DOHH2 (cell line): Measurements from ENCODE around the gene SPARC.
"Not testable (repeated sequence)": the region's sequence is repeated elsewhere in the genome, so short reads cannot be mapped to it uniquely, and the experiment has no call there.

ENCODE experiments used
- H3F3A ChIP-seq: fragments of 200-600 bp; sonication (generic), shearing (Covaris generic); 2 replicates; pipeline ENCODE4 v1.6.0; 2016; ENCODE audit warnings: antibody characterized with exemption, mild to moderate bottlenecking; ENCODE audit not compliant: control insufficient read depth, insufficient read depth
- H3K27ac ChIP-seq: fragments of 200-600 bp; sonication (generic); 2 replicates; pipeline ENCODE4 v1.5.1; 2014; ENCODE audit warnings: low read depth, mild to moderate bottlenecking, low read length, moderate library complexity
- H3K27me3 ChIP-seq: fragments of 200-600 bp; sonication (generic); 2 replicates; pipeline ENCODE4 v1.6.1; 2014; ENCODE audit warnings: mild to moderate bottlenecking, low read length, mixed read lengths; ENCODE audit not compliant: control insufficient read depth
- H3K36me3 ChIP-seq: fragments of 200-600 bp; sonication (generic); 2 replicates; pipeline ENCODE4 v1.6.1; 2014; ENCODE audit warnings: mild to moderate bottlenecking, low read length, moderate library complexity, mixed read lengths; ENCODE audit not compliant: control insufficient read depth
- H3K4me1 ChIP-seq: fragments of 200-600 bp; sonication (generic); 2 replicates; pipeline ENCODE4 v1.6.1; 2014; ENCODE audit warnings: mild to moderate bottlenecking, low read length, mixed read lengths; ENCODE audit not compliant: control insufficient read depth
- H3K4me2 ChIP-seq: fragments of 200-600 bp; sonication (generic); 2 replicates; pipeline ENCODE4 v1.6.0; 2014; ENCODE audit warnings: mild to moderate bottlenecking, low read length, moderate library complexity
- H3K4me3 ChIP-seq: fragments of 200-600 bp; sonication (generic); 2 replicates; pipeline ENCODE4 v1.5.1; 2014; ENCODE audit warnings: mild to moderate bottlenecking, low read length, mixed read lengths
- H3K79me2 ChIP-seq: fragments of 200-600 bp; sonication (generic); 2 replicates; pipeline ENCODE4 v1.6.1; 2014; ENCODE audit warnings: mild to moderate bottlenecking, low read length, mixed read lengths; ENCODE audit not compliant: control insufficient read depth
- H3K9me2 ChIP-seq: fragments of 200-600 bp; sonication (generic); replicated peaks from 2 replicates; pipeline ENCODE4 v1.6.1; 2014; ENCODE audit warnings: mild to moderate bottlenecking, low read length, mixed read lengths; ENCODE audit not compliant: control insufficient read depth
- H3K9me3 ChIP-seq: fragments of 200-600 bp; sonication (generic); 2 replicates; pipeline ENCODE4 v1.6.1; 2014; ENCODE audit warnings: antibody characterized with exemption, low read length, mixed read lengths; ENCODE audit not compliant: control insufficient read depth, insufficient read depth
- H4K20me1 ChIP-seq: fragments of 200-600 bp; sonication (generic); 2 replicates; pipeline ENCODE4 v1.6.0; 2014; ENCODE audit warnings: low read depth, mild to moderate bottlenecking, antibody characterized with exemption, low read length, moderate library complexity; ENCODE audit not compliant: control insufficient read depth, insufficient read depth
- EZH2phosphoT487 ChIP-seq: fragments of 200-600 bp; sonication (generic); IDR thresholded peaks from 2 replicates; pipeline ENCODE4 v1.6.1; 2017; ENCODE audit warnings: borderline replicate concordance, mild to moderate bottlenecking, antibody characterized with exemption, low read length, moderate library complexity, mixed read lengths
- TF ChIP-seq, protein P1 (sequence below): fragments of 200-600 bp; sonication (generic); IDR thresholded peaks from one replicate; pipeline ENCODE4 v1.5.1; 2014; ENCODE audit warnings: antibody characterized with exemption, mild to moderate bottlenecking, low read depth, low read length; ENCODE audit not compliant: poor library complexity, severe bottlenecking

The SPARC gene

DNA sequence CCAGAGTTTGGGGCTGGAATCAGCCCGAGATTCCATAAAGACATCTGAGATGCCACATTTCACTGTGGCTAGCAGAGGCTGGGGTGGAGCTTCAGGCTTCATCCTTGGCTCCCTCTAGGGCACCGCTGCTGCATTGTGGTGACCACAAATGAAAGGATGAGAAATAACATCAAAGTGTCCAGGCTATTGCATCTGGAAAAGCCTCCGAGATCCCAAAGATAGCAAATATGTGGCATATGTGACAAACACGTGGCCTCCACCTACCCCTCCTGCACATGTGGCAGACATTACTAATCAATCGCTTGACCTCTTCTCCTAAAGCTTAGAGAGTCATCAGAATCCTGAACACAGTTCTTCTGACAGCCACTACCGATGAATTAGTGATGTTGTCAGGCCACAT is 4.5 kb downstream of the SPARC start:
- no peak for TF ChIP-seq EZH2phosphoT487
- TF ChIP-seq, protein P1, sequence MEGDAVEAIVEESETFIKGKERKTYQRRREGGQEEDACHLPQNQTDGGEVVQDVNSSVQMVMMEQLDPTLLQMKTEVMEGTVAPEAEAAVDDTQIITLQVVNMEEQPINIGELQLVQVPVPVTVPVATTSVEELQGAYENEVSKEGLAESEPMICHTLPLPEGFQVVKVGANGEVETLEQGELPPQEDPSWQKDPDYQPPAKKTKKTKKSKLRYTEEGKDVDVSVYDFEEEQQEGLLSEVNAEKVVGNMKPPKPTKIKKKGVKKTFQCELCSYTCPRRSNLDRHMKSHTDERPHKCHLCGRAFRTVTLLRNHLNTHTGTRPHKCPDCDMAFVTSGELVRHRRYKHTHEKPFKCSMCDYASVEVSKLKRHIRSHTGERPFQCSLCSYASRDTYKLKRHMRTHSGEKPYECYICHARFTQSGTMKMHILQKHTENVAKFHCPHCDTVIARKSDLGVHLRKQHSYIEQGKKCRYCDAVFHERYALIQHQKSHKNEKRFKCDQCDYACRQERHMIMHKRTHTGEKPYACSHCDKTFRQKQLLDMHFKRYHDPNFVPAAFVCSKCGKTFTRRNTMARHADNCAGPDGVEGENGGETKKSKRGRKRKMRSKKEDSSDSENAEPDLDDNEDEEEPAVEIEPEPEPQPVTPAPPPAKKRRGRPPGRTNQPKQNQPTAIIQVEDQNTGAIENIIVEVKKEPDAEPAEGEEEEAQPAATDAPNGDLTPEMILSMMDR = no peak
- Histone ChIP-seq H3K36me3 (no peaks in the 10 kb centered on the region), H3K79me2 (no peaks in the 10 kb centered on the region), H3F3A (no peaks in the 10 kb centered on the region), H3K27ac (no peak overlapping the region), H3K27me3 (peaks cover 7% of the 10 kb centered on the region), H4K20me1 (no peaks in the 10 kb centered on the region), H3K4me2 (no peak overlapping the region), H3K4me3 (no peak overlapping the region), H3K4me1 (peaks cover 20% of the 10 kb centered on the region), H3K9me3 (no peaks in the 10 kb centered on the region), H3K9me2 (no peaks in the 10 kb centered on the region)

DNA sequence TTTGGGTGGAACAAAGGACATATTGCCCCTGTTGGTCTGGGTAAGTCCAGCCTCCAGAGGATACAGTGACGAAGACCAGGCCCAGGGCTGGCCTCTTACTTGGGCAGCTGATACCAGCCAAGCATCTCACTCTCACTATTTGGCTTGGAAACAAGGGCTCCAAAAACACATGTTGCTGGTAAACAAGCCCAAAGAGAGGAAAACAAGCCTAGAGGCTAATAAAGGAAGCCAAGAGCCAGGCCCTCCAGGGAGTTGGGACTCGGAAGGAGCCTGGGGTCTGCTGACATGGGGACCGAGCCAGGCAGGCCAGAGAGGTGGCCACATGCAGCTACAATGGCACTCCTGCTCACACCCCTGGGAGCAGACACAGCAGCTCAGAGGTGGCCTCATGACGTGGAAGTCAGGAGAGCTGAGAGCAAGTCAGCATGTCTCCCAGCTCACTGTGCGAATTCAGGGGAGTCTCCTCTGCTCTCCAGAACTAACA is 5.7 kb downstream of the SPARC start:
- TF ChIP-seq EZH2phosphoT487 = no peak
- TF ChIP-seq, protein P1 = no peak
- Histone ChIP-seq H3K9me2 (no peaks in the 10 kb centered on the region), H3K27ac (no peak overlapping the region), H3K4me1 (peaks cover 15% of the 10 kb centered on the region), H3K4me3 (no peak overlapping the region), H4K20me1 (no peaks in the 10 kb centered on the region), H3K4me2 (no peak overlapping the region), H3K79me2 (no peaks in the 10 kb centered on the region), H3K27me3 (peaks cover 2% of the 10 kb centered on the region; the same call in 1 of the 2 replicates), H3K9me3 (no peaks in the 10 kb centered on the region), H3F3A (no peaks in the 10 kb centered on the region), H3K36me3 (no peaks in the 10 kb centered on the region)

GRCh38 chr5:151680156-151680505 is 6.6 kb downstream of the SPARC start:
- H3K79me2 ChIP-seq, H3K27me3 ChIP-seq, H3K4me2 ChIP-seq, H4K20me1 ChIP-seq, H3K27ac ChIP-seq, H3K9me2 ChIP-seq, H3K9me3 ChIP-seq, H3K4me3 ChIP-seq, H3K36me3 ChIP-seq, H3F3A ChIP-seq: not testable (repeated sequence)
- peaks cover 23% of the 10 kb centered on the region for H3K4me1 ChIP-seq

DNA sequence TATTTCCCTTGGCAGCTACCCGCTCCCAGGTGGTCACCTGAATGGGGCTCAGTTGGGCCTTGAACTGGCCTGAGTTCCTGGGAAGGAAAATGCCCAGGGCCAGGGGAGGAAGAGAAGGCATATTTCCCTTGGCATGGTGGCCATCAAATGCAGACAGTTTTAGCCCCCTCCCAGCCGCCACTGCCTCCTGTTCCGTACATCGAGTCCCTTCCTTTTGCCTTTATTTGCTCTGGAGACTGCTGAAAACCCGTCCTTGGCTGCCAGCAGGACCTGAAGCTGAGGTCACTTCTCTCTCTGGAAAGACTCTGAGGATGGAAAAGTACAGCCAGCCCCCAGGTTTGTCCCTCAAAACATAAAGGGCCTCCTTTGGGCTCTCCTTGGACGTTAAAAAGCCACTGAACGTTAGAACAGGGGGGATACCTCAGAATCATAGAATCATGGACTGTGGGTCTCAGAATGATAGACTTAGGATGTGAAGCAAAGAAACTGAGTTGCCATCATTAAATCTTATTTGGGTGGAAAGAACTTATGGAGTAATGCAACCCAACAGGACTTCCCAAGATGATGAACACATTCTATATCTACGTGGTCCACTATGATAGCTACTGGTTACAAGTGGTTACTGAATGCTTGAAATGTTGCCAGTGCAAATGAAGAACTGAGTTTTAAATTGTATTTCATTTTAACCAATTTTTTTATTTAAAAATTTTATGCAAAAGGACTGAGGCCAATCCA is 7.1 kb downstream of the SPARC start:
- Histone ChIP-seq H3K4me3 (no peak overlapping the region), H3K36me3 (no peaks in the 10 kb centered on the region), H4K20me1 (no peaks in the 10 kb centered on the region), H3F3A (no peaks in the 10 kb centered on the region), H3K9me2 (no peaks in the 10 kb centered on the region), H3K79me2 (no peaks in the 10 kb centered on the region), H3K27me3 (no peaks in the 10 kb centered on the region), H3K4me1 (peaks cover 26% of the 10 kb centered on the region), H3K4me2 (no peak overlapping the region), H3K27ac (no peak overlapping the region), H3K9me3 (no peaks in the 10 kb centered on the region)
- no peak for TF ChIP-seq EZH2phosphoT487
- TF ChIP-seq, protein P1 = no peak
